CD14-positive monocyte (primary cell): Measurements from ENCODE around the gene HLA-DMB. TPM values are rescaled to one million over a fixed set of nuclear protein-coding genes. Genes with fewer than 3 reads are reported as not detected.

Experiments used
- DNase-seq, 3 donors: peaks; one replicate each; pipeline ENCODE4 v3.0.0-alpha.2; 2011 to 2022
- H2AFZ ChIP-seq: 2 replicates; pipeline ENCODE4 v1.6.0; 2012; ENCODE audit warnings: mild to moderate bottlenecking, low read depth, low read length, inconsistent platforms; ENCODE audit not compliant: insufficient read depth, poor library complexity, severe bottlenecking
- H3K27ac ChIP-seq, 2 donors: 1 replicate in 1 of 2; 2 replicates in 1 of 2; pipeline ENCODE4 v1.5.1; 2012 to 2013; ENCODE audit warnings: low read length in 2 of 2, control low read depth in 1 of 2, inconsistent platforms in 1 of 2, low read depth in 1 of 2, mild to moderate bottlenecking in 1 of 2
- H3K27me3 ChIP-seq, 2 donors: one replicate each; pipeline versions ENCODE4 v1.6.0 to v1.6.1; 2011 to 2013; ENCODE audit warnings: low read length in 2 of 2; ENCODE audit not compliant: control insufficient read depth in 2 of 2, insufficient read depth in 2 of 2
- H3K36me3 ChIP-seq, 2 donors: replicated peaks in 1 of 2; 1 replicate in 1 of 2; 2 replicates in 1 of 2; pipeline versions ENCODE4 v1.5.1 to v1.6.1; 2012 to 2013; ENCODE audit warnings: low read length in 2 of 2, control low read depth in 1 of 2, inconsistent platforms in 1 of 2, mild to moderate bottlenecking in 1 of 2; ENCODE audit not compliant: insufficient read depth in 2 of 2, control insufficient read depth in 1 of 2
- H3K4me1 ChIP-seq, 2 donors: 1 replicate in 1 of 2; 2 replicates in 1 of 2; pipeline versions ENCODE4 v1.5.1 to v1.6.1; 2012 to 2013; ENCODE audit warnings: low read length in 2 of 2, control low read depth in 1 of 2, inconsistent platforms in 1 of 2, mild to moderate bottlenecking in 1 of 2, moderate library complexity in 1 of 2; ENCODE audit not compliant: insufficient read depth in 2 of 2, control insufficient read depth in 1 of 2
- H3K4me2 ChIP-seq: replicated peaks from 2 replicates; pipeline ENCODE3; 2012; ENCODE audit warnings: low read length, moderate library complexity, mild to moderate bottlenecking; ENCODE audit not compliant: poor library complexity, severe bottlenecking; ENCODE audit errors: extremely low read depth
- H3K4me3 ChIP-seq, 3 experiments: fragments of 200-600 bp in 1 of 3; sonication (generic) in 1 of 3; replicated peaks in 1 of 3; 1 replicate in 2 of 3; 2 replicates in 1 of 3; pipeline ENCODE4 v1.5.1; 2011 to 2013; ENCODE audit warnings: low read length in 3 of 3, mild to moderate bottlenecking in 3 of 3, control low read depth in 2 of 3, low read depth in 2 of 3, inconsistent platforms in 1 of 3, moderate library complexity in 1 of 3
- H3K79me2 ChIP-seq: 2 replicates; pipeline ENCODE4 v1.6.0; 2012; ENCODE audit warnings: mild to moderate bottlenecking, control low read depth, inconsistent platforms, low read length, moderate library complexity; ENCODE audit not compliant: insufficient read depth
- H3K9ac ChIP-seq: 2 replicates; pipeline ENCODE4 v1.6.0; 2017; ENCODE audit warnings: low read length, mild to moderate bottlenecking; ENCODE audit not compliant: insufficient read depth, poor library complexity, severe bottlenecking
- H3K9me3 ChIP-seq, 2 donors: replicated peaks in 1 of 2; 1 replicate in 1 of 2; 2 replicates in 1 of 2; pipeline versions ENCODE4 v1.5.1 to v1.6.1; 2012 to 2013; ENCODE audit warnings: low read length in 2 of 2, control low read depth in 1 of 2; ENCODE audit not compliant: control insufficient read depth in 1 of 2, insufficient read depth in 1 of 2
- H4K20me1 ChIP-seq: 2 replicates; pipeline ENCODE4 v1.6.0; 2012; ENCODE audit warnings: mild to moderate bottlenecking, low read length, control low read depth, moderate library complexity; ENCODE audit not compliant: insufficient read depth
- H3K27ac Mint-ChIP-seq, 7 donors: one replicate each; pipeline ENCODE4 v1.8.0; 2020; ENCODE audit warnings: mild to moderate bottlenecking in 7 of 7, mixed read lengths in 7 of 7, moderate library complexity in 6 of 7, inconsistent platforms in 2 of 7
- H3K27me3 Mint-ChIP-seq, 3 donors: one replicate each; pipeline ENCODE4 v1.8.0; 2021 to 2022; ENCODE audit warnings: low read depth in 3 of 3, mild to moderate bottlenecking in 3 of 3, mixed read lengths in 3 of 3, moderate library complexity in 3 of 3, inconsistent platforms in 1 of 3
- H3K36me3 Mint-ChIP-seq, 2 donors: one replicate each; pipeline ENCODE4 v1.8.0; 2020; ENCODE audit warnings: mixed read lengths in 2 of 2, inconsistent platforms in 1 of 2, mild to moderate bottlenecking in 1 of 2
- H3K4me1 Mint-ChIP-seq: one replicate; pipeline ENCODE4 v1.8.0; 2020; ENCODE audit warnings: mild to moderate bottlenecking, mixed read lengths
- H3K4me3 Mint-ChIP-seq, 2 donors: one replicate each; pipeline ENCODE4 v1.8.0; 2020; ENCODE audit warnings: mild to moderate bottlenecking in 2 of 2, mixed read lengths in 2 of 2, moderate library complexity in 1 of 2
- H3K9me3 Mint-ChIP-seq, 7 donors: one replicate each; pipeline ENCODE4 v1.8.0; 2020 to 2022; ENCODE audit warnings: mixed read lengths in 7 of 7, mild to moderate bottlenecking in 6 of 7, moderate library complexity in 6 of 7, inconsistent platforms in 2 of 7
- WGBS: methylation state at CpG from one replicate; pipeline ENCODE4 v1.1.5; 2013; ENCODE audit warnings: missing lambda C conversion rate; ENCODE audit not compliant: insufficient coverage; 5-methylcytosine and 5-hydroxymethylcytosine counted together
- intact Hi-C, 2 donors: fragments of 100-400 bp; cut with micrococcal nuclease; formaldehyde crosslinking; loops; one replicate each; pipeline versions ENCODE4 v1.15.0 to v1.15.1; 2023
- polyA plus RNA-seq, 3 donors: library from polyadenylated mRNA; depleted of rRNA in 1 of 3; unstranded in 2 of 3; stranded (reverse) in 1 of 3; fragments of 300-500 nt in 2 of 3; fragments of >200 nt in 1 of 3; fragmentation: Illumina TruSeq in 2 of 3; gene quantifications; 1 replicate in 2 of 3; 2 replicates in 1 of 3; pipeline ENCODE4 v1.2.3, GENCODE V29; 2012 to 2021
- TF ChIP-seq, protein P1 (sequence below): fragments of 200-600 bp; IDR thresholded peaks from one replicate; pipeline ENCODE4 v1.8.0; 2022; ENCODE audit warnings: antibody characterized with exemption, mild to moderate bottlenecking

The HLA-DMB gene
- polyA plus RNA-seq, 3 donors = 510 to 924 (median 726) TPM

- no peak overlapping the region for H2AFZ ChIP-seq
- H4K20me1 ChIP-seq = no peaks in the 10 kb centered on the region
- intact Hi-C loops = no loop called here
- WGBS = no CpG with 5 or more reads among the region's 1 CpG
- no peak overlapping the region for H3K4me2 ChIP-seq
- H3K27me3 ChIP-seq = no peaks in the 10 kb centered on the region
- H3K79me2 ChIP-seq = no peaks in the 10 kb centered on the region
- Mint-ChIP-seq H3K27ac (no peak overlapping the region), H3K36me3 (no peaks in the 10 kb centered on the region), H3K9me3 (peaks cover 0 to 2% (median 0%) of the 10 kb centered on the region in 7 donors), H3K4me3 (no peak overlapping the region), H3K27me3 (peaks cover 0 to 3% (median 3%) of the 10 kb centered on the region in 3 donors), H3K4me1 (peaks cover 25% of the 10 kb centered on the region)
- no peak overlapping the region for H3K9ac ChIP-seq
- TF ChIP-seq, protein P1, sequence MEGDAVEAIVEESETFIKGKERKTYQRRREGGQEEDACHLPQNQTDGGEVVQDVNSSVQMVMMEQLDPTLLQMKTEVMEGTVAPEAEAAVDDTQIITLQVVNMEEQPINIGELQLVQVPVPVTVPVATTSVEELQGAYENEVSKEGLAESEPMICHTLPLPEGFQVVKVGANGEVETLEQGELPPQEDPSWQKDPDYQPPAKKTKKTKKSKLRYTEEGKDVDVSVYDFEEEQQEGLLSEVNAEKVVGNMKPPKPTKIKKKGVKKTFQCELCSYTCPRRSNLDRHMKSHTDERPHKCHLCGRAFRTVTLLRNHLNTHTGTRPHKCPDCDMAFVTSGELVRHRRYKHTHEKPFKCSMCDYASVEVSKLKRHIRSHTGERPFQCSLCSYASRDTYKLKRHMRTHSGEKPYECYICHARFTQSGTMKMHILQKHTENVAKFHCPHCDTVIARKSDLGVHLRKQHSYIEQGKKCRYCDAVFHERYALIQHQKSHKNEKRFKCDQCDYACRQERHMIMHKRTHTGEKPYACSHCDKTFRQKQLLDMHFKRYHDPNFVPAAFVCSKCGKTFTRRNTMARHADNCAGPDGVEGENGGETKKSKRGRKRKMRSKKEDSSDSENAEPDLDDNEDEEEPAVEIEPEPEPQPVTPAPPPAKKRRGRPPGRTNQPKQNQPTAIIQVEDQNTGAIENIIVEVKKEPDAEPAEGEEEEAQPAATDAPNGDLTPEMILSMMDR = no peak
- no peak overlapping the region for H3K4me3 ChIP-seq
- DNase-seq = no peak
- H3K4me1 ChIP-seq = peaks cover 5 to 15% of the 10 kb centered on the region in 2 donors
- no peaks in the 10 kb centered on the region for H3K36me3 ChIP-seq
- no peaks in the 10 kb centered on the region for H3K9me3 ChIP-seq
- no peak overlapping the region for H3K27ac ChIP-seq
Measured at GRCh38 chr6:32912951-32913350, 27.9 kb downstream of the HLA-DMB start.

- Histone ChIP-seq H3K79me2 (no peaks in the 10 kb centered on the region), H3K9ac (no peak overlapping the region), H3K27ac (no peak overlapping the region), H2AFZ (no peak overlapping the region), H3K4me1 (peaks cover under 1 to 9% of the 10 kb centered on the region in 2 donors), H4K20me1 (no peaks in the 10 kb centered on the region), H3K4me3 (no peak overlapping the region), H3K36me3 (no peaks in the 10 kb centered on the region), H3K4me2 (no peak overlapping the region), H3K27me3 (no peaks in the 10 kb centered on the region), H3K9me3 (no peaks in the 10 kb centered on the region)
- intact Hi-C loops = no loop called here
- Mint-ChIP-seq H3K9me3 (peaks cover 0 to 2% (median 0%) of the 10 kb centered on the region in 7 donors), H3K27ac (no peak overlapping the region), H3K4me3 (no peak overlapping the region), H3K4me1 (peaks cover 8% of the 10 kb centered on the region), H3K36me3 (no peaks in the 10 kb centered on the region), H3K27me3 (peaks cover 2 to 6% (median 3%) of the 10 kb centered on the region in 3 donors)
- DNase-seq = no peak
- WGBS = no CpG with 5 or more reads among the region's 2 CpGs
- TF ChIP-seq, protein P1 = no peak
Measured at GRCh38 chr6:32908897-32909296, 31.9 kb downstream of the HLA-DMB start.
